ENCODE results near the gene NFAM1. TPM values are rescaled to one million over a fixed set of nuclear protein-coding genes. Genes with fewer than 3 reads are reported as not detected.

NFAM1 gene
- total RNA-seq, 1 experiment from 2014 or later = 3.8 TPM

DNA sequence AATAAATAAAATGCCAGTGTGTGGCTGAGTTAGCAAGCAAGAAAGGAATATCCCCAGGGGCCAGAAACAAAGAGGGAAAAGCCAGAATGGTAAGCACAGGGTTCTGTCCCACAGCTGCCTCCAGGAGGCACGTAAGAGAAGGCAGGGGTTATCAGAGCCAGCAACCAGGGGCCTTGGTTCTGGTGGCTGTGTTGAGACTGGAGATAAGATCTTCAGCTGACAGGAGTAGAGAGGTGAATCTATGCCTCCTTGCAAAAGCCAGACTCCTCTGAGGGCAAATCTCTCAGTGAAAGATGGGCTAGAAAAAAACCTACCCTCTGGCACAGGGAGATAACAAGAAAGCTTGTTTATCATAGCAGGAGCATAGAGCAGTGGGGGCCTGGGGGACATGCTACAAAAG is 29.8 kb upstream of the NFAM1 start:
- CTCF ChIA-PET = no interaction called here
- Histone ChIP-seq H3K27ac (ENCODE audit: low read depth, low read length, poor library complexity, severe bottlenecking) (no peak overlapping the region), H3K27me3 (replicated peaks; ENCODE audit: insufficient read depth, low read depth, low read length, poor library complexity) (no peaks in the 10 kb centered on the region), H3K36me3 (ENCODE audit: insufficient read depth, low read length, poor library complexity, severe bottlenecking) (no peaks in the 10 kb centered on the region), H3K4me3 (ENCODE audit: low read depth, low read length, poor library complexity, severe bottlenecking) (no peak overlapping the region), H3K4me1 (ENCODE audit: insufficient read depth, low read length, poor library complexity, severe bottlenecking) (no peaks in the 10 kb centered on the region), H3K9me3 (ENCODE audit: low read depth, low read length, poor library complexity, severe bottlenecking) (no peaks in the 10 kb centered on the region)
- TF ChIP-seq, protein P1, sequence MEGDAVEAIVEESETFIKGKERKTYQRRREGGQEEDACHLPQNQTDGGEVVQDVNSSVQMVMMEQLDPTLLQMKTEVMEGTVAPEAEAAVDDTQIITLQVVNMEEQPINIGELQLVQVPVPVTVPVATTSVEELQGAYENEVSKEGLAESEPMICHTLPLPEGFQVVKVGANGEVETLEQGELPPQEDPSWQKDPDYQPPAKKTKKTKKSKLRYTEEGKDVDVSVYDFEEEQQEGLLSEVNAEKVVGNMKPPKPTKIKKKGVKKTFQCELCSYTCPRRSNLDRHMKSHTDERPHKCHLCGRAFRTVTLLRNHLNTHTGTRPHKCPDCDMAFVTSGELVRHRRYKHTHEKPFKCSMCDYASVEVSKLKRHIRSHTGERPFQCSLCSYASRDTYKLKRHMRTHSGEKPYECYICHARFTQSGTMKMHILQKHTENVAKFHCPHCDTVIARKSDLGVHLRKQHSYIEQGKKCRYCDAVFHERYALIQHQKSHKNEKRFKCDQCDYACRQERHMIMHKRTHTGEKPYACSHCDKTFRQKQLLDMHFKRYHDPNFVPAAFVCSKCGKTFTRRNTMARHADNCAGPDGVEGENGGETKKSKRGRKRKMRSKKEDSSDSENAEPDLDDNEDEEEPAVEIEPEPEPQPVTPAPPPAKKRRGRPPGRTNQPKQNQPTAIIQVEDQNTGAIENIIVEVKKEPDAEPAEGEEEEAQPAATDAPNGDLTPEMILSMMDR (conservative IDR thresholded peaks at IDR 0.05; ENCODE audit: low read depth, low read length) = no peak
- TF ChIP-seq EZH2 (IDR thresholded peaks at IDR 0.05; ENCODE audit: borderline replicate concordance, low read depth, low read length, poor library complexity, severe bottlenecking) = no peak
- POLR2A ChIA-PET (ENCODE audit: low non-redundant PET) = no interaction called here
- intact Hi-C loops (cut with micrococcal nuclease; ENCODE audit: unreplicated experiment) = no loop called here
- BruUV-seq (replicated peaks) = no TSS peak
- DNase-seq (ENCODE audit: low spot score) = no peak

DNA sequence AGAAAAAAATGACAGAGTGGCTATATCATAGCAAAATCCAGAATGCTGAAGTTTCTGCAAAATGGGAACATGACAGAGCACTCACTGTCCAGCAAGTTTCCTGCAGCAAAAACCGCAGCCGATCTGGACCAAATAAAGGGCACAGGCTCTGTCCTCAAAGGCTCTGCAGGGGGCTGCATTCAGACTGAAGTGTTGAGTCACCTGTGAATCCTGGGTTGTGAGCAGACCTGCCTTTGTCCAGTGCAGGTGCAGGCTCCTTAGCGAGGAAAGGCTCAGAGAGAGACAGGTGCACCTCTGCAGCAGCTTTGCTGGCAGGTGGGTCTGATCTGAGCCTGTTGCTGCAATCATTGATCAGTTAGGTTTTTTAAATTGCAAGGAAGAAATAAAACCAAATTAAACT is 29.3 kb upstream of the NFAM1 start:
- ChIA-PET POLR2A (ENCODE audit: low non-redundant PET) (no interaction called here), CTCF (no interaction called here)
- Histone ChIP-seq H3K4me3 (ENCODE audit: low read depth, low read length, poor library complexity, severe bottlenecking) (no peak overlapping the region), H3K9me3 (ENCODE audit: low read depth, low read length, poor library complexity, severe bottlenecking) (no peaks in the 10 kb centered on the region), H3K4me1 (ENCODE audit: insufficient read depth, low read length, poor library complexity, severe bottlenecking) (no peaks in the 10 kb centered on the region), H3K27ac (ENCODE audit: low read depth, low read length, poor library complexity, severe bottlenecking) (no peak overlapping the region), H3K27me3 (replicated peaks; ENCODE audit: insufficient read depth, low read depth, low read length, poor library complexity) (no peaks in the 10 kb centered on the region), H3K36me3 (ENCODE audit: insufficient read depth, low read length, poor library complexity, severe bottlenecking) (no peaks in the 10 kb centered on the region)
- no TSS peak for BruUV-seq (replicated peaks)
- intact Hi-C loops (cut with micrococcal nuclease; ENCODE audit: unreplicated experiment) = no loop called here
- no peak for DNase-seq (ENCODE audit: low spot score)
- TF ChIP-seq, protein P1 (conservative IDR thresholded peaks at IDR 0.05; ENCODE audit: low read depth, low read length) = no peak
- TF ChIP-seq EZH2 (IDR thresholded peaks at IDR 0.05; ENCODE audit: borderline replicate concordance, low read depth, low read length, poor library complexity, severe bottlenecking) = no peak

DNA sequence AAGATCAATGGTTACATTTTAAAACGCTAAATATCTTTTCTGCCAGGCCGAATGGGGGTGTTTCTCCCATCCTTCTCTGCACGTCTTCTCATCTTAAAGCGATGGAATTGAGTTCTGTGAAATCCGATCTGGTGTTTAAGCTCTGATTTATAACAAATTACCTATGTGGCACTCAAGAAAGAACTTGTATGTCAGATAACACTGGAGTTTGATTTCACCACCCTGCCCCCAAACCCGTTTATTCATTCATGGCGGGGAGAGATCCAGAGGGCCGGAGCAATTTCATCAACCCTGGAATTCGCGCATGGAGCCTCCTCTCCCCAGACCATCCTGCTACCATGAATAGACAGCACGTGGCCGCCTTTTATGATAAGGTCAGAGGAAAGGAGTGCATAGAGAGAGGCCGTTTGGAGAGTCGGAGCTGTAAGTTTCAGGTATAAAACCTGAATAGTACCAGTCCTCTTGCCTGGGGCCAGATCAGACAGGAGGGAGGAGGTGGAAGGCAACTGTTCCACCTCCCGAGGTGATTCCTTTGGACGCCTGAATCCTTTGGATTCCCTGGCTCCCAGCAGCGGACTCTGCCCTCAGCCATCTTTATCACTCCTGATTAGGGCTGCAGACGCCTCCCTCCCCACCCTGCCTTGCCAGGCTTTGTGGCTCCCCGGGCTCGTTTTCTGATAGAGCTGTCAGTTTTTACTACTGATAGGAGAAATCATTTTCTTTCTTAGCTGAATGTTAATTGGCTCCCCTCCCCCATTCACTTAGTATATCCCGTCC is 27.3 kb upstream of the NFAM1 start:
- ChIA-PET CTCF (interaction anchor here (0.6 to 0.7 kb wide), 2 partner anchors 22 to 260 kb away, joined by 5 to 7 read pairs; no protein-coding TSS in a partner anchor), POLR2A (ENCODE audit: low non-redundant PET) (no interaction called here)
- intact Hi-C loops (cut with micrococcal nuclease; ENCODE audit: unreplicated experiment) = no loop called here
- Histone ChIP-seq H3K36me3 (ENCODE audit: insufficient read depth, low read length, poor library complexity, severe bottlenecking) (no peaks in the 10 kb centered on the region), H3K4me1 (ENCODE audit: insufficient read depth, low read length, poor library complexity, severe bottlenecking) (no peaks in the 10 kb centered on the region), H3K9me3 (ENCODE audit: low read depth, low read length, poor library complexity, severe bottlenecking) (no peaks in the 10 kb centered on the region), H3K4me3 (ENCODE audit: low read depth, low read length, poor library complexity, severe bottlenecking) (no peak overlapping the region), H3K27me3 (replicated peaks; ENCODE audit: insufficient read depth, low read depth, low read length, poor library complexity) (no peaks in the 10 kb centered on the region), H3K27ac (ENCODE audit: low read depth, low read length, poor library complexity, severe bottlenecking) (no peak overlapping the region)
- no peak for TF ChIP-seq EZH2 (IDR thresholded peaks at IDR 0.05; ENCODE audit: borderline replicate concordance, low read depth, low read length, poor library complexity, severe bottlenecking)
- TF ChIP-seq, protein P1 (conservative IDR thresholded peaks at IDR 0.05; ENCODE audit: low read depth, low read length) = no peak
- no peak for DNase-seq (ENCODE audit: low spot score)
- no TSS peak for BruUV-seq (replicated peaks)

All from A673 (cell line).